ENCODE data around the gene CBY1. TPM values are rescaled to one million over a fixed set of nuclear protein-coding genes. Genes with fewer than 3 reads are reported as not detected.

The CBY1 gene
- total RNA-seq, 1 donor from 2014 or later: 14.0 TPM

- intact Hi-C loops (cut with DNase I): loop anchor here (1.0 to 10.0 kb wide), 4 partner anchors 13 to 861 kb away; partner anchors contain the start of genes ANKRD54, DDX17, EIF3L and SUN2
- TF ChIP-seq CTCF (IDR thresholded peaks at IDR 0.05): no peak
Observed at GRCh38 chr22:38705235-38706100, 49.0 kb downstream of the CBY1 start, which contains the start of gene GTPBP1. TSS of gene GTPBP1 (plus strand) at chr22:38705944. CDS start at chr22:38705956, 12 bp downstream.

GRCh38 chr22:38706101-38706900 lies 49.9 kb downstream of the CBY1 start:
- no peak for DNase-seq (ENCODE audit: low spot score in 2 of 2)
- intact Hi-C loops (cut with DNase I): loop anchor here (10.0 kb wide), 2 partner anchors 202 to 862 kb away; partner anchors contain the start of genes ANKRD54, DDX17 and EIF3L
- Histone ChIP-seq H3K9me3 (no peaks in the 10 kb centered on the region), H3K27me3 (no peaks in the 10 kb centered on the region), H3K4me3 (peak overlapping the region; percentile 94 to 99), H3K36me3 (peaks cover 0 to 7% of the 10 kb centered on the region in 2 donors), H3K4me1 (peaks cover 6 to 20% of the 10 kb centered on the region in 2 donors), H3K27ac (peak overlapping the region; percentile 95 to 99)
- TF ChIP-seq CTCF (IDR thresholded peaks at IDR 0.05): no peak

More at GRCh38 chr22:38705235-38706100, 49.0 kb downstream of the CBY1 start, which contains the start of gene GTPBP1:
- H3K27ac ChIP-seq: peak within 1 kb of the TSS; percentile 95 to 99
- H3K4me3 ChIP-seq: peak within 1 kb of the TSS; percentile 94 to 99
- no peaks in the 10 kb centered on the region for H3K27me3 ChIP-seq
- H3K36me3 ChIP-seq: peaks cover 0 to 7% of the 10 kb centered on the region in 2 donors
- peaks cover 6 to 20% of the 10 kb centered on the region in 2 donors for H3K4me1 ChIP-seq
- H3K9me3 ChIP-seq: no peaks in the 10 kb centered on the region
- peak; percentile 98 to 99 for DNase-seq (ENCODE audit: low spot score in 2 of 2)

GRCh38 chr22:38706901-38707195 lies 50.4 kb downstream of the CBY1 start:
- H3K4me1 ChIP-seq: peaks cover 6 to 18% of the 10 kb centered on the region in 2 donors
- TF ChIP-seq CTCF (IDR thresholded peaks at IDR 0.05): no peak
- no peak for DNase-seq (ENCODE audit: low spot score in 2 of 2)

GRCh38 chr22:38707346-38707745 lies 50.9 kb downstream of the CBY1 start:
- Histone ChIP-seq H3K9me3 (no peaks in the 10 kb centered on the region), H3K4me3 (peak overlapping the region; percentile 94 to 99), H3K4me1 (peaks cover 6 to 18% of the 10 kb centered on the region in 2 donors), H3K27me3 (no peaks in the 10 kb centered on the region), H3K27ac (no peak overlapping the region), H3K36me3 (peaks cover 5 to 7% of the 10 kb centered on the region in 2 donors)
- TF ChIP-seq CTCF (IDR thresholded peaks at IDR 0.05): no peak
- intact Hi-C loops (cut with DNase I): loop anchor here (10.0 kb wide), 2 partner anchors 203 to 863 kb away; partner anchors contain the start of genes ANKRD54, DDX17 and EIF3L
- DNase-seq (ENCODE audit: low spot score in 2 of 2): no peak

More at GRCh38 chr22:38706901-38707195, 50.4 kb downstream of the CBY1 start:
- Histone ChIP-seq H3K36me3 (peaks cover under 1 to 7% of the 10 kb centered on the region in 2 donors), H3K27ac (peak overlapping the region; percentile 95 to 99), H3K4me3 (peak overlapping the region; percentile 94 to 99), H3K27me3 (no peaks in the 10 kb centered on the region), H3K9me3 (no peaks in the 10 kb centered on the region)
- intact Hi-C loops (cut with DNase I): loop anchor here (10.0 kb wide), 2 partner anchors 202 to 862 kb away; partner anchors contain the start of genes ANKRD54, DDX17 and EIF3L

- intact Hi-C loops (cut with DNase I): loop anchor here (2.0 to 10.0 kb wide), 3 partner anchors 41 to 863 kb away; partner anchors contain the start of genes ANKRD54, DDX17 and EIF3L
- no peak for DNase-seq (ENCODE audit: low spot score in 2 of 2)
- no peak for TF ChIP-seq CTCF (IDR thresholded peaks at IDR 0.05)
- H3K27ac ChIP-seq: no peak overlapping the region
- no peaks in the 10 kb centered on the region for H3K27me3 ChIP-seq
- H3K36me3 ChIP-seq: peaks cover 5 to 7% of the 10 kb centered on the region in 2 donors
- H3K4me1 ChIP-seq: peaks cover 6 to 18% of the 10 kb centered on the region in 2 donors
- H3K4me3 ChIP-seq: peak overlapping the region in 1 of 2 donors; percentile 99
- no peaks in the 10 kb centered on the region for H3K9me3 ChIP-seq
Observed at GRCh38 chr22:38707984-38708383, 51.5 kb downstream of the CBY1 start.
